ENCODE results near the gene ABCB11.

- TF ChIP-seq CTCF (IDR thresholded peaks at IDR 0.05; ENCODE audit: low read depth, low read length) (no peak), POLR2A (IDR thresholded peaks at IDR 0.05; ENCODE audit: extremely low read depth, insufficient read length) (no peak)
- TF ChIP-seq, protein P1, sequence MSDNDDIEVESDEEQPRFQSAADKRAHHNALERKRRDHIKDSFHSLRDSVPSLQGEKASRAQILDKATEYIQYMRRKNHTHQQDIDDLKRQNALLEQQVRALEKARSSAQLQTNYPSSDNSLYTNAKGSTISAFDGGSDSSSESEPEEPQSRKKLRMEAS (IDR thresholded peaks at IDR 0.05; ENCODE audit: low read depth, low read length), result no peak
Observed at GRCh38 chr2:169047256-169048250, 16.4 kb upstream of the ABCB11 start.
